ENCODE measurements around the gene ENPP1. TPM values are rescaled to one million over a fixed set of nuclear protein-coding genes. Genes with fewer than 3 reads are reported as not detected.

Gene ENPP1
- total RNA-seq, 1 donor from 2014 or later, result 14.7 TPM

DNA sequence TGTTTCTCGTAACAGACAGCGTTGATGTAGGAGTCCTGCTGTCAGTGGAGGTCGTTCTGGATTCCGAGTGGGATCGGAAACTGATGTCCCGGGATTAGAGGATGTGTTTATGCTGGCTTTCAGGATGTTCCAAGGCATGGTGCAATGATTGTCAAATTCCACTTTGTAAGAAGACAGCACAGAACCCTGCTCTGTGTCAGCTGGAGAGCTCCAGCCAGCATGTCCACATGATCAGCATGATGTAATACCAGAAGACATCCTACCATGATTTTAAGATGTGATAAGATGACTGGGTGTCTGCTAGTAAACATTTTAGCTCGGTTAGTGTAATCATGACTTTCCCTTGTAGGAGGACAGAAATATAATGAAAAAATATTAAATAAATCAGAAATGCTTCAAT is 20.3 kb downstream of the ENPP1 start:
- Histone ChIP-seq H3K9me3 (no peaks in the 10 kb centered on the region), H3K36me3 (no peaks in the 10 kb centered on the region), H3K27me3 (no peaks in the 10 kb centered on the region), H3K4me1 (peaks cover 46% of the 10 kb centered on the region), H3K4me3 (no peak overlapping the region), H3K27ac (peak overlapping the region; percentile 66)
- intact Hi-C loops (cut with DNase I), result no loop called here
- DNase-seq (ENCODE audit: extremely low spot score in 2 of 2), result no peak
- TF ChIP-seq, protein P1, sequence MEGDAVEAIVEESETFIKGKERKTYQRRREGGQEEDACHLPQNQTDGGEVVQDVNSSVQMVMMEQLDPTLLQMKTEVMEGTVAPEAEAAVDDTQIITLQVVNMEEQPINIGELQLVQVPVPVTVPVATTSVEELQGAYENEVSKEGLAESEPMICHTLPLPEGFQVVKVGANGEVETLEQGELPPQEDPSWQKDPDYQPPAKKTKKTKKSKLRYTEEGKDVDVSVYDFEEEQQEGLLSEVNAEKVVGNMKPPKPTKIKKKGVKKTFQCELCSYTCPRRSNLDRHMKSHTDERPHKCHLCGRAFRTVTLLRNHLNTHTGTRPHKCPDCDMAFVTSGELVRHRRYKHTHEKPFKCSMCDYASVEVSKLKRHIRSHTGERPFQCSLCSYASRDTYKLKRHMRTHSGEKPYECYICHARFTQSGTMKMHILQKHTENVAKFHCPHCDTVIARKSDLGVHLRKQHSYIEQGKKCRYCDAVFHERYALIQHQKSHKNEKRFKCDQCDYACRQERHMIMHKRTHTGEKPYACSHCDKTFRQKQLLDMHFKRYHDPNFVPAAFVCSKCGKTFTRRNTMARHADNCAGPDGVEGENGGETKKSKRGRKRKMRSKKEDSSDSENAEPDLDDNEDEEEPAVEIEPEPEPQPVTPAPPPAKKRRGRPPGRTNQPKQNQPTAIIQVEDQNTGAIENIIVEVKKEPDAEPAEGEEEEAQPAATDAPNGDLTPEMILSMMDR (IDR thresholded peaks at IDR 0.05), result no peak
- TF ChIP-seq POLR2AphosphoS5 (IDR thresholded peaks at IDR 0.05; ENCODE audit: insufficient read depth in 1 of 2, low read depth in 1 of 2) (peak in 1 of 2 donors; percentile 40), POLR2A (IDR thresholded peaks at IDR 0.05) (no peak)

GRCh38 chr6:131828951-131829350 is 21.1 kb downstream of the ENPP1 start:
- intact Hi-C loops (cut with DNase I), result no loop called here

GRCh38 chr6:131831392-131831791 is 23.6 kb downstream of the ENPP1 start:
- intact Hi-C loops (cut with DNase I), result no loop called here
- TF ChIP-seq POLR2A (IDR thresholded peaks at IDR 0.05) (no peak), POLR2AphosphoS5 (IDR thresholded peaks at IDR 0.05; ENCODE audit: insufficient read depth in 1 of 2, low read depth in 1 of 2) (peak in 1 of 2 donors; percentile 87)
- peak overlapping the region; percentile 66 for H3K27ac ChIP-seq
- no peak overlapping the region for H3K4me3 ChIP-seq
- no peaks in the 10 kb centered on the region for H3K9me3 ChIP-seq
- H3K27me3 ChIP-seq, result no peaks in the 10 kb centered on the region
- H3K36me3 ChIP-seq, result no peaks in the 10 kb centered on the region
- peaks cover 40% of the 10 kb centered on the region for H3K4me1 ChIP-seq
- DNase-seq (ENCODE audit: extremely low spot score in 2 of 2), result no peak

More at GRCh38 chr6:131828951-131829350, 21.1 kb downstream of the ENPP1 start:
- Histone ChIP-seq H3K4me3 (no peak overlapping the region), H3K36me3 (no peaks in the 10 kb centered on the region), H3K27me3 (no peaks in the 10 kb centered on the region), H3K9me3 (no peaks in the 10 kb centered on the region), H3K4me1 (peaks cover 40% of the 10 kb centered on the region), H3K27ac (peak overlapping the region; percentile 66)
- DNase-seq (ENCODE audit: extremely low spot score in 2 of 2), result no peak
- TF ChIP-seq, protein P1 (IDR thresholded peaks at IDR 0.05), result no peak
- TF ChIP-seq POLR2AphosphoS5 (IDR thresholded peaks at IDR 0.05; ENCODE audit: insufficient read depth in 1 of 2, low read depth in 1 of 2), result peak in 1 of 2 donors; percentile 35

DNA sequence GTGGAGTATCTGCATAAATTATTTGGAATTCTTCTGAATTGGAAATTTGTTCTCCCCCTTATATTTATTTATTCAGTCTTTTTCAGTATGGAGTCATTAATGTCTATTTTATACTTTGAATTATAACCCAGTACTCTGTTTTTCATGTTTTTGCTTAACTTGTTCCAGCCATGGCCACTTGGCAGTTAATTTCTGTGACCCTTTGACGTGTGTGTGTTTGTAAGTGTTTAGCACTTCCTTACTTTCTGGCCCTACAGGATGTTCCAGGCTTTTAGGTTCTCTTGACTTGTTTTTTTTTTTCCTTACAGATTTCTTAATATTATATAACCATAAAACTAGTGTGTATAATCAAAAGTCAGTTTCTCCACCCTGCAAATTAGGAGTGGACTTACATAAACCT is 24.1 kb downstream of the ENPP1 start:
- H3K9me3 ChIP-seq, result no peaks in the 10 kb centered on the region
- intact Hi-C loops (cut with DNase I), result no loop called here
- TF ChIP-seq POLR2AphosphoS5 (IDR thresholded peaks at IDR 0.05; ENCODE audit: insufficient read depth in 1 of 2, low read depth in 1 of 2) (no peak), POLR2A (IDR thresholded peaks at IDR 0.05) (no peak)
- TF ChIP-seq, protein P1 (IDR thresholded peaks at IDR 0.05), result no peak
- peaks cover 40% of the 10 kb centered on the region for H3K4me1 ChIP-seq
- no peaks in the 10 kb centered on the region for H3K36me3 ChIP-seq
- H3K4me3 ChIP-seq, result no peak overlapping the region
- no peak for DNase-seq (ENCODE audit: extremely low spot score in 2 of 2)
- no peaks in the 10 kb centered on the region for H3K27me3 ChIP-seq
- H3K27ac ChIP-seq, result peak overlapping the region; percentile 66

DNA sequence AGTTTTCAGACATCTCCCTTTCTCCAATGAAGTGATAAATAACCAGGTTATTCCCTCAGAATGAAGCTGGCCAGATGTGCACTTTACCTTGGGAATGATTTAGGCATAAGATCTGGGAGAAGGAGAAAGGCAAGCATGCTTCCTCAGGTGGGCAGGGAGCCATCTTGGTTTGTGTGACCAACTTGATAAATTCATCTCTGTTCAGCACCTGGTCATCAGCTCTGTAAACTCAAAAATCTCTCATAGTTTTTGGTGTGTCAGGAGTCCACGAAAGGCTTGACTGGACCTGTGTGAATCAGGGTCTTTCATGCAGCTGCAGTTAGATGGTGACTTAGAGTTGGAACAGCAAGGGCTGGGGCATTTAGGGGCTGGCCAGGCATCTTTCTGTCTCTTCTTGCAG is 24.5 kb downstream of the ENPP1 start:
- Histone ChIP-seq H3K4me3 (no peak overlapping the region), H3K4me1 (peaks cover 40% of the 10 kb centered on the region), H3K9me3 (no peaks in the 10 kb centered on the region), H3K27me3 (no peaks in the 10 kb centered on the region), H3K27ac (peak overlapping the region; percentile 66), H3K36me3 (no peaks in the 10 kb centered on the region)
- no peak for TF ChIP-seq POLR2A (IDR thresholded peaks at IDR 0.05)
- TF ChIP-seq, protein P1 (IDR thresholded peaks at IDR 0.05), result no peak
- TF ChIP-seq POLR2AphosphoS5 (IDR thresholded peaks at IDR 0.05; ENCODE audit: insufficient read depth in 1 of 2, low read depth in 1 of 2), result no peak
- intact Hi-C loops (cut with DNase I), result no loop called here
- DNase-seq (ENCODE audit: extremely low spot score in 2 of 2), result no peak

Measured in vagina (tissue), 2 donors.